GM13977 (cell line): ENCODE data around the gene CTDNEP1.

Experiments
- DNase-seq: peaks from one replicate; pipeline ENCODE4 v3.0.0; 2012; ENCODE audit warnings: low spot score
- CTCF ChIP-seq: IDR thresholded peaks from 2 replicates; pipeline ENCODE4 v1.5.1; 2012; ENCODE audit warnings: mild to moderate bottlenecking, control low read depth; ENCODE audit not compliant: insufficient read depth; ENCODE audit errors: extremely low read depth, missing control alignments
- in situ Hi-C: fragments of 300-500 bp; cut with MboI; formaldehyde crosslinking; loops from one replicate; pipeline ENCODE4 v1.12.0; 2022; ENCODE audit warnings: low sequenced_read_pairs, low pct_unique_long_range_greater_than_20kb, mixed read lengths, inconsistent platforms; ENCODE audit not compliant: unreplicated experiment

Gene CTDNEP1

GRCh38 chr17:7215136-7215638, 36.3 kb downstream of the CTDNEP1 start:
- no peak for DNase-seq
- TF ChIP-seq CTCF, result no peak
- in situ Hi-C loops, result no loop called here

- in situ Hi-C loops, result no loop called here
Measured at GRCh38 chr17:7214300-7215135, 37.0 kb downstream of the CTDNEP1 start.

GRCh38 chr17:7213895-7214299, 37.6 kb downstream of the CTDNEP1 start:
- in situ Hi-C loops, result no loop called here
- peak; percentile 74 for DNase-seq
- TF ChIP-seq CTCF, result peak; percentile 44

More at GRCh38 chr17:7214300-7215135, 37.0 kb downstream of the CTDNEP1 start:
- peak; percentile 99 for DNase-seq
- peak; percentile 37 for TF ChIP-seq CTCF

GRCh38 chr17:7211491-7212273, 39.9 kb downstream of the CTDNEP1 start:
- TF ChIP-seq CTCF, result no peak
- DNase-seq, result no peak
- in situ Hi-C loops, result no loop called here

- no peak for TF ChIP-seq CTCF
- in situ Hi-C loops, result no loop called here
- DNase-seq, result no peak
Measured at GRCh38 chr17:7208754-7209460, 42.6 kb downstream of the CTDNEP1 start.

- TF ChIP-seq CTCF, result no peak
- in situ Hi-C loops, result no loop called here
- no peak for DNase-seq
Measured at GRCh38 chr17:7208027-7208571, 43.4 kb downstream of the CTDNEP1 start.
